Neural cell (in vitro differentiated cells): ENCODE measurements around the gene AKAP6. TPM values are rescaled to one million over a fixed set of nuclear protein-coding genes. Genes with fewer than 3 reads are reported as not detected.

ENCODE experiments used
- H2AFZ ChIP-seq: fragments of 200-600, 300-800 bp; sonication (generic), shearing (Covaris generic); 2 replicates; pipeline ENCODE4 v1.6.0; 2014; ENCODE audit warnings: low read depth, mild to moderate bottlenecking, antibody characterized with exemption, low read length, moderate library complexity
- H3F3A ChIP-seq: fragments of 200-600 bp; shearing (Covaris generic); 2 replicates; pipeline ENCODE4 v1.6.1; 2016; ENCODE audit warnings: mild to moderate bottlenecking, moderate library complexity, mixed read lengths, antibody characterized with exemption, low read length; ENCODE audit not compliant: insufficient read depth, poor library complexity, severe bottlenecking
- H3K27ac ChIP-seq: fragments of 200-600, 300-800 bp; sonication (generic), shearing (Covaris generic); 2 replicates; pipeline ENCODE4 v1.5.1; 2014; ENCODE audit warnings: mild to moderate bottlenecking, low read length, moderate library complexity
- H3K27me3 ChIP-seq: fragments of 300-800, 200-600 bp; sonication (generic), shearing (Covaris generic); 2 replicates; pipeline ENCODE4 v1.6.0; 2014; ENCODE audit warnings: mild to moderate bottlenecking, low read depth, low read length, moderate library complexity; ENCODE audit not compliant: insufficient read depth
- H3K36me3 ChIP-seq: fragments of 300-800, 200-600 bp; sonication (generic), shearing (Covaris generic); 2 replicates; pipeline ENCODE4 v1.5.1; 2014; ENCODE audit warnings: mild to moderate bottlenecking, antibody characterized with exemption, low read length, moderate library complexity; ENCODE audit not compliant: insufficient read depth
- H3K4me2 ChIP-seq: fragments of 300-800, 200-600 bp; sonication (generic), shearing (Covaris generic); 2 replicates; pipeline ENCODE4 v1.6.0; 2014; ENCODE audit warnings: mild to moderate bottlenecking, low read length
- H3K4me3 ChIP-seq: fragments of 300-800, 200-600 bp; sonication (generic), shearing (Covaris generic); 2 replicates; pipeline ENCODE4 v1.5.1; 2014; ENCODE audit warnings: mild to moderate bottlenecking, low read length, moderate library complexity
- H3K79me2 ChIP-seq: fragments of 200-600 bp; shearing (Covaris generic); replicated peaks from 2 replicates; pipeline ENCODE4 v1.6.0; 2014; ENCODE audit warnings: mild to moderate bottlenecking, low read length, moderate library complexity; ENCODE audit not compliant: insufficient read depth
- H3K9ac ChIP-seq: fragments of 300-800, 200-600 bp; sonication (generic), shearing (Covaris generic); 2 replicates; pipeline ENCODE4 v1.6.1; 2016; ENCODE audit warnings: mild to moderate bottlenecking, low read length, mixed read lengths
- H3K9me2 ChIP-seq: fragments of 200-600 bp; shearing (Covaris generic); 2 replicates; pipeline ENCODE4 v1.6.1; 2016; ENCODE audit warnings: mild to moderate bottlenecking, low read length, mixed read lengths; ENCODE audit not compliant: insufficient read depth
- H3K9me3 ChIP-seq: fragments of 200-600, 300-800 bp; sonication (generic), shearing (Covaris generic); 2 replicates; pipeline ENCODE4 v1.6.1; 2016; ENCODE audit warnings: mild to moderate bottlenecking, mixed run types, low read length, moderate library complexity, mixed read lengths
- H4K20me1 ChIP-seq: fragments of 200-600 bp; shearing (Covaris generic); 2 replicates; pipeline ENCODE4 v1.6.1; 2016; ENCODE audit warnings: mild to moderate bottlenecking, mixed run types; ENCODE audit not compliant: insufficient read depth
- CTCF ChIP-seq: fragments of 450-650 bp; IDR thresholded peaks from 2 replicates; pipeline ENCODE4 v1.5.1; 2014; ENCODE audit warnings: antibody characterized with exemption, mild to moderate bottlenecking, moderate library complexity; ENCODE audit not compliant: poor library complexity, severe bottlenecking
- EP300 ChIP-seq: fragments of 450-650 bp; conservative IDR thresholded peaks from 2 replicates; pipeline ENCODE4 v1.6.1; 2014; ENCODE audit warnings: antibody characterized with exemption, mild to moderate bottlenecking, moderate library complexity; ENCODE audit not compliant: poor library complexity, severe bottlenecking
- EZH2 ChIP-seq: fragments of 200-600, 300-800 bp; shearing (Covaris generic), sonication (generic); IDR thresholded peaks from 2 replicates; pipeline ENCODE4 v1.6.1; 2014; ENCODE audit warnings: antibody characterized with exemption, low read length, borderline replicate concordance, mild to moderate bottlenecking; ENCODE audit not compliant: insufficient read depth, poor library complexity, severe bottlenecking
- MXI1 ChIP-seq: fragments of 450-650 bp; conservative IDR thresholded peaks from 2 replicates; pipeline ENCODE4 v1.6.1; 2014; ENCODE audit warnings: antibody characterized with exemption, mild to moderate bottlenecking; ENCODE audit not compliant: poor library complexity, severe bottlenecking
- POLR2AphosphoS5 ChIP-seq: IDR thresholded peaks from 2 replicates; pipeline ENCODE4 v1.6.1; 2012
- RAD21 ChIP-seq: fragments of 450-650 bp; conservative IDR thresholded peaks from 2 replicates; pipeline ENCODE4 v1.6.1; 2014; ENCODE audit warnings: antibody characterized with exemption, mild to moderate bottlenecking, moderate library complexity
- REST ChIP-seq: IDR thresholded peaks from 2 replicates; pipeline ENCODE4 v1.6.1; 2012; ENCODE audit warnings: borderline replicate concordance
- SMC3 ChIP-seq: fragments of 450-650 bp; conservative IDR thresholded peaks from 2 replicates; pipeline ENCODE4 v1.6.1; 2014; ENCODE audit warnings: antibody characterized with exemption, mild to moderate bottlenecking, moderate library complexity; ENCODE audit not compliant: poor library complexity
- TAF1 ChIP-seq: IDR thresholded peaks from 2 replicates; pipeline ENCODE4 v1.6.1; 2012; ENCODE audit warnings: low read depth
- polyA plus RNA-seq: library from polyadenylated mRNA; depleted of rRNA; stranded (reverse); fragments of >200 nt; gene quantifications from 2 replicates; pipeline ENCODE4 v1.2.3, GENCODE V29; 2014

Gene AKAP6
- polyA plus RNA-seq, 1 donor from 2014 or later, result 15.8 TPM

DNA sequence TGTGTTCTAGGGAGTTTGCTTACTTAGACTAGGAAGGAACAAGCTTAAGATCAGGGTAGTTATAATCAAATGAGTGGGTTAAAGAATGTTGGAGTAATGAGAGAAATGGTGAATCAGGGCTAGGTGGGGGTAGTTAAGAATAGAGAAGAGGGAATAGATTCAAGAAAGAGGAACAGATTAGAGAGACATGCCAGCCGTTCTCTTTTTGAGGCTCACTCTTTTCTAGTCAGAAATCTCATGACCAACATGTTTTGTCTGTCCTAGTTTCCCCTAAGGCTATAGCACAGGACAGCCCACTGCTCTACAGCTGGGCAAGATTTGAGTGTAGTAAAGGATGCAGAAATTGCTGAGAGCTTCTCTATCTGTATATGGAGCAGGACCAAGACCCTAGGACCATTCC lies 258.4 kb downstream of the AKAP6 start:
- TF ChIP-seq SMC3 (no peak), MXI1 (no peak), RAD21 (no peak), REST (no peak), CTCF (no peak), TAF1 (no peak), POLR2AphosphoS5 (no peak)
- no peaks in the 10 kb centered on the region for H3K9me2 ChIP-seq

DNA sequence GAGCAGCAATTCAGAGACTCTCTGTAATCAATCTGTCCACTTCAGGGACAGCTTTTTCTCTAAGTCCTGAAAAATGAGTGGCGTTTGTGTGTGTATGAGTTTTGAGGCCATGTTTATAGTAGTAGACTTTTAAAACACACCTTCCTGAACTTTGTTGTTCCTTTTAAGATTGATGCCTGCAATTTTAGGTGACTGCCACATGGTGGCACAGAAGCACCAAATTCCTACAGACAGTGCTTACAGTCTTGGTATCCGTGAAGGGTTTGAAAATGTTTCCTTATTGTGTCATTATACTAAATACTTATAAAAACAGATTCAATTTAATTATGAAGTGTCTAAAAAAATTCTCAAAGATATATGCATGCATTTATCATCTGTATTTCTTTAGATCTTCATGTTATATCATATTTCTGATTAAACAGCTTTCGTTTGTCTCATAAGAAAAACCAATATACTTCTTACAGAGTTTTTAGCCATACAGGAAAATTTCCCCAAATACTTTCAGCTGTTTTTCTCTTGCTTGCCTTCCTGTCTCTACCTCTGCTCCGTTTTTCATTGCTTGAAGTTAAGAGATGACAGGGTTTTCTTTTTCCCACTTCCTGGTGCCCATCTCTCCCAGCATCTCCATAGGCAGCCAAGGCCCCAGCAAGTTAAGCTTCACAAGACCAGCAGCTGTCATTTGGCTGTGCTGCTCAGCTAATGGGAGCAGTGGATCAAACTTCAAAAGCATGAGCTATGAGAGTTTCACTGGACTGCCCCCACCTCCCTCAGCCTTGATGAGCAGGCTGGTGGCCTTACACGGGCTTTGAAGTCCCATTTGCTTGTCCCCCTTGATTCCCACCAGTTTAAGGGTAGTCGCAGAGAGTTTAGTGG lies 259.6 kb downstream of the AKAP6 start:
- no peaks in the 10 kb centered on the region for H4K20me1 ChIP-seq
- no peaks in the 10 kb centered on the region for H3K27me3 ChIP-seq
- no peak overlapping the region for H3K27ac ChIP-seq
- H3F3A ChIP-seq, result no peaks in the 10 kb centered on the region
- no peaks in the 10 kb centered on the region for H3K9me2 ChIP-seq
- H3K79me2 ChIP-seq, result no peaks in the 10 kb centered on the region
- no peaks in the 10 kb centered on the region for H3K36me3 ChIP-seq
- H3K9me3 ChIP-seq, result peaks cover 9% of the 10 kb centered on the region
- TF ChIP-seq MXI1, result no peak
- no peak for TF ChIP-seq SMC3
- TF ChIP-seq TAF1, result no peak
- TF ChIP-seq EP300, result no peak
- no peak for TF ChIP-seq CTCF
- no peak for TF ChIP-seq REST
- TF ChIP-seq EZH2, result no peak
- no peak for TF ChIP-seq RAD21
- no peak for TF ChIP-seq POLR2AphosphoS5
- H3K4me2 ChIP-seq, result no peak overlapping the region
- no peak overlapping the region for H3K9ac ChIP-seq
- no peak overlapping the region for H2AFZ ChIP-seq
- H3K4me3 ChIP-seq, result no peak overlapping the region

More for the DNA sequence above, 258.4 kb downstream of the AKAP6 start:
- H3K27ac ChIP-seq, result no peak overlapping the region
- peaks cover 9% of the 10 kb centered on the region for H3K9me3 ChIP-seq
- no peaks in the 10 kb centered on the region for H4K20me1 ChIP-seq
- no peaks in the 10 kb centered on the region for H3K27me3 ChIP-seq
- H3K9ac ChIP-seq, result no peak overlapping the region
- no peak overlapping the region for H2AFZ ChIP-seq
- H3K4me3 ChIP-seq, result no peak overlapping the region
- no peaks in the 10 kb centered on the region for H3F3A ChIP-seq
- H3K4me2 ChIP-seq, result no peak overlapping the region
- no peaks in the 10 kb centered on the region for H3K79me2 ChIP-seq
- no peaks in the 10 kb centered on the region for H3K36me3 ChIP-seq
